Prostate gland (tissue), 2 donors: ENCODE data around the gene IQCM.

Experiments
- CTCF ChIP-seq, 4 experiments: fragments of 200-600 bp in 2 of 4; fragments of 450-650 bp in 2 of 4; sonication (generic) in 2 of 4; IDR thresholded peaks; 1 replicate in 3 of 4; 2 replicates in 1 of 4; pipeline ENCODE4 v1.5.1; 2016 to 2019; ENCODE audit warnings: antibody characterized with exemption in 4 of 4, mild to moderate bottlenecking in 2 of 4, moderate library complexity in 2 of 4
- POLR2A ChIP-seq: fragments of 450-650 bp; IDR thresholded peaks from one replicate; pipeline ENCODE4 v1.6.1; 2016; ENCODE audit warnings: antibody characterized with exemption, mild to moderate bottlenecking
- POLR2AphosphoS5 ChIP-seq: sonication (generic); formaldehyde crosslinking; IDR thresholded peaks from one replicate; pipeline ENCODE4 v1.6.1; 2017; ENCODE audit warnings: antibody characterized with exemption

GRCh38 chr4:149738156-149738555 is 77.5 kb downstream of the IQCM start:
- TF ChIP-seq POLR2A (no peak), CTCF (IDR thresholded peaks at IDR 0.05) (no peak), POLR2AphosphoS5 (no peak)
